DOHH2 (cell line): ENCODE data around the gene ADCY4.

Source experiments
- EZH2phosphoT487 ChIP-seq: fragments of 200-600 bp; sonication (generic); IDR thresholded peaks from 2 replicates; pipeline ENCODE4 v1.6.1; 2017; ENCODE audit warnings: borderline replicate concordance, mild to moderate bottlenecking, antibody characterized with exemption, low read length, moderate library complexity, mixed read lengths
- TF ChIP-seq, protein P1 (sequence below): fragments of 200-600 bp; sonication (generic); IDR thresholded peaks from one replicate; pipeline ENCODE4 v1.5.1; 2014; ENCODE audit warnings: antibody characterized with exemption, mild to moderate bottlenecking, low read depth, low read length; ENCODE audit not compliant: poor library complexity, severe bottlenecking

DNA sequence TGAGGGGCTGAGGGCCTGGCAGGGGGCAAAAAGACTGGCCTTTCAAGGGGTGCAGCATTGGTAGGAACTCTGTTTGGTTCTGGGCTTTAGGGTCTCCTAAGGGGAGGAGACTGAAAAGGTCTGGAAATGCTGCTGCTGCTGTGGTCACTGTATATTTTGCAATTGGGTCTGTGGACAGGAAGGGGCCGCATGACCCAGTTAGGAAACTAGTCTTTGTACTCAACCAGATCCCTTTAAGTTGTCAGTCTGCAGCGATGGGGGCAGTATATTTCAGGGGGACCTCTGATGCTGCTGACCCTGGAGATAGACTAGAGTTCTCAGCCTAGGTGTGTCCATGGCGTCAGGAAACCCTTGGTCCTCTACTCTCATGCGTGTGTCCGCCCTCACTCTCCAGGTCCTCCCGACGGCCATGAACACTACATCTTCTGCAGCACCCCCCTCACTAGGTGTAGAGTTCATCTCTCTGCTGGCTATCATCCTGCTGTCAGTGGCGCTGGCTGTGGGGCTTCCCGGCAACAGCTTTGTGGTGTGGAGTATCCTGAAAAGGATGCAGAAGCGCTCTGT is 19.5 kb downstream of the ADCY4 start:
- TF ChIP-seq, protein P1, sequence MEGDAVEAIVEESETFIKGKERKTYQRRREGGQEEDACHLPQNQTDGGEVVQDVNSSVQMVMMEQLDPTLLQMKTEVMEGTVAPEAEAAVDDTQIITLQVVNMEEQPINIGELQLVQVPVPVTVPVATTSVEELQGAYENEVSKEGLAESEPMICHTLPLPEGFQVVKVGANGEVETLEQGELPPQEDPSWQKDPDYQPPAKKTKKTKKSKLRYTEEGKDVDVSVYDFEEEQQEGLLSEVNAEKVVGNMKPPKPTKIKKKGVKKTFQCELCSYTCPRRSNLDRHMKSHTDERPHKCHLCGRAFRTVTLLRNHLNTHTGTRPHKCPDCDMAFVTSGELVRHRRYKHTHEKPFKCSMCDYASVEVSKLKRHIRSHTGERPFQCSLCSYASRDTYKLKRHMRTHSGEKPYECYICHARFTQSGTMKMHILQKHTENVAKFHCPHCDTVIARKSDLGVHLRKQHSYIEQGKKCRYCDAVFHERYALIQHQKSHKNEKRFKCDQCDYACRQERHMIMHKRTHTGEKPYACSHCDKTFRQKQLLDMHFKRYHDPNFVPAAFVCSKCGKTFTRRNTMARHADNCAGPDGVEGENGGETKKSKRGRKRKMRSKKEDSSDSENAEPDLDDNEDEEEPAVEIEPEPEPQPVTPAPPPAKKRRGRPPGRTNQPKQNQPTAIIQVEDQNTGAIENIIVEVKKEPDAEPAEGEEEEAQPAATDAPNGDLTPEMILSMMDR: no peak
- TF ChIP-seq EZH2phosphoT487: no peak
